ENCODE results near the gene TMC1.

GRCh38 chr9:72618811-72619210 is 97.4 kb downstream of the TMC1 start:
- TF ChIP-seq, protein P1, sequence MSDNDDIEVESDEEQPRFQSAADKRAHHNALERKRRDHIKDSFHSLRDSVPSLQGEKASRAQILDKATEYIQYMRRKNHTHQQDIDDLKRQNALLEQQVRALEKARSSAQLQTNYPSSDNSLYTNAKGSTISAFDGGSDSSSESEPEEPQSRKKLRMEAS (IDR thresholded peaks at IDR 0.05) = no peak
- TF ChIP-seq RAD21 (IDR thresholded peaks at IDR 0.05; ENCODE audit: low read depth) (no peak), ZBTB7A (IDR thresholded peaks at IDR 0.05; ENCODE audit: low read depth) (no peak), EGR1 (IDR thresholded peaks at IDR 0.05) (no peak), REST (IDR thresholded peaks at IDR 0.05; ENCODE audit: low read depth) (no peak), TAF1 (IDR thresholded peaks at IDR 0.05; ENCODE audit: low read depth) (no peak), CEBPB (IDR thresholded peaks at IDR 0.05) (no peak), EP300 (IDR thresholded peaks at IDR 0.05; ENCODE audit: borderline replicate concordance) (no peak), CREB1 (IDR thresholded peaks at IDR 0.05; ENCODE audit: low read depth) (no peak), NFIC (IDR thresholded peaks at IDR 0.05) (no peak), TCF12 (IDR thresholded peaks at IDR 0.05; ENCODE audit: low read depth) (no peak), TEAD4 (IDR thresholded peaks at IDR 0.05) (no peak)

Measured in Ishikawa (cell line).